Measurements from ENCODE around the gene ATG9A. TPM values are rescaled to one million over a fixed set of nuclear protein-coding genes. Genes with fewer than 3 reads are reported as not detected.

The ATG9A gene
- total RNA-seq, 1 experiment from 2014 or later, result 46.4 TPM

DNA sequence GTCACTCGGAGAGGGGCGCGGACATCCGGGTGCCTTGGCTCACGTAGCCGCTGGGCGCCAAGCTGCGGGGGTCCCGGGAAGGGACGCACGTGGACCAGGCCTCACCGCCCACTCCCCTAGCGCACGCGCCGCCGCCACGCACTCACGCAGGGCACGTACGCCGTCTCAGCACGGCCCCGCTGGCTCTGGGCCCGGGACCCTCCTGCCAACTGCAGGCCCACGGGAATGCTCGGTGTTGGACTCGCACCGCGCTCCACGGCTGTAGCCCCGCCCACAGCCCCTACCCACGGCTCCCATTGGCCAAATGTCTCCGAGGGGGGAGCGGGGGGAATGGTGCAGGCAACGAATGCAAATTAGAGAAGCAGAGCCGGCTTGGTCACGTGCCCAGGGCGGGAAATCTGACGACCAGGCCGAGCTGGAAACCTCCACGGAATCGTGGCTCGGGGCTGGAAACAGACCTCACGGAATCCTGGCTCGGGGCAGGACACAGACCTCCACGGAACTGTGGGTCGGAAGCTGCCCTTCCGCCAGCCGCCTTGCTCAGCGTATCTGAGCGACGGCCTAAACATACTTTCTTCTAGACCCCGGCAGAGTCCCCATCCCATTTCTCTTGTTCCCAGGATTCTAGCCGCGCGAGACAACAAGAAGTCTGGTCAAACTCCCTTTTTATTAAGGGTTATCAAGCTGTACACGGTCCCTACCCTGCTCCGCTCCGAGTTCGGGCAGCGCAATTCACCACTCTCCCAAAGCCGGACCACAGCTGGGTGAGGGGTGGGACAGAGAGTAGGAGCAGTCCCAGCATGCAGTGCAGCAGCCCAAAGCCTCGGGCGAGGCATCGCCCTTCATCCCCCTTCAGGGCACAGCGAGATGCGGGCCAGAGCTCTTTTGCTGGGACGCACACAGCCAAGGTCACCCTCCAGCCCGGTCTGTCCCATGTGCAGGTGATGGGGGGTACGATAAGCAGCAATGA is 10.4 kb downstream of the ATG9A start, which contains the start of gene ABCB6:
Gene ABCB6 (minus strand): TSS at position 227 of the 970 bp plus-strand sequence. CDS start 285 bp downstream, outside the sequence.
- Histone ChIP-seq H2BK12ac (ENCODE audit: insufficient read length, low read depth, low read length) (no peak within 1 kb of the TSS), H4K91ac (ENCODE audit: insufficient read length, low read depth, low read length) (no peak within 1 kb of the TSS), H2BK120ac (ENCODE audit: low read depth, low read length, poor library complexity, severe bottlenecking) (peak within 1 kb of the TSS; percentile 6), H3K23ac (ENCODE audit: insufficient read length, low read depth, low read length) (no peak within 1 kb of the TSS), H3K23me2 (ENCODE audit: insufficient read length, low read depth, low read length, poor library complexity, severe bottlenecking) (peaks cover 7% of the 10 kb centered on the region), H3K56ac (ENCODE audit: insufficient read length, low read depth, low read length) (no peak within 1 kb of the TSS), H3K27me3 (ENCODE audit: insufficient read depth, low read length) (no peaks in the 10 kb centered on the region), H4K20me1 (ENCODE audit: control insufficient read depth, insufficient read depth, insufficient read length) (no peaks in the 10 kb centered on the region), H3K27ac (ENCODE audit: insufficient read length, low read depth, low read length) (no peak within 1 kb of the TSS), H4K5ac (ENCODE audit: insufficient read length, low read depth, low read length) (no peak within 1 kb of the TSS), H3K4me1 (ENCODE audit: insufficient read depth, low read length) (no peaks in the 10 kb centered on the region), H3T11ph (ENCODE audit: low read length) (no peak within 1 kb of the TSS), H2BK15ac (ENCODE audit: low read depth, low read length) (no peak within 1 kb of the TSS), H2AFZ (ENCODE audit: low read length) (no peak within 1 kb of the TSS), H3K18ac (ENCODE audit: insufficient read length, low read depth, low read length) (peak within 1 kb of the TSS; percentile 95), H4K8ac (replicated peaks; ENCODE audit: insufficient read length, low read depth, low read length) (no peak within 1 kb of the TSS), H2AK5ac (ENCODE audit: insufficient read length, low read length) (no peak within 1 kb of the TSS), H2BK20ac (ENCODE audit: low read depth, low read length, poor library complexity, severe bottlenecking) (no peak within 1 kb of the TSS), H3K9ac (ENCODE audit: extremely low read depth, insufficient read length, low read length) (peak within 1 kb of the TSS; percentile 72), H2BK5ac (ENCODE audit: insufficient read length, low read length) (no peak within 1 kb of the TSS), H3K14ac (ENCODE audit: insufficient read depth, low read length) (peak within 1 kb of the TSS; percentile 87), H3K4ac (ENCODE audit: low read depth, low read length) (no peak within 1 kb of the TSS), H3K9me3 (ENCODE audit: control insufficient read depth, low read depth, low read length) (no peaks in the 10 kb centered on the region), H3K79me2 (ENCODE audit: insufficient read depth, low read length) (no peaks in the 10 kb centered on the region), H3K79me1 (ENCODE audit: insufficient read depth, low read depth, low read length, poor library complexity, severe bottlenecking) (no peaks in the 10 kb centered on the region), H3K4me2 (ENCODE audit: insufficient read depth, insufficient read length, low read length) (peak within 1 kb of the TSS; percentile 75)
- H3K9me3 Mint-ChIP-seq, result no peaks in the 10 kb centered on the region
- WGBS (ENCODE audit: extremely low coverage, insufficient read length, low lambda C conversion rate), result no CpG with 5 or more reads among the region's 71 CpGs
- H3K4me1 Mint-ChIP-seq, result peaks cover 19 to 23% of the 10 kb centered on the region in 2 experiments
- H3K27me3 Mint-ChIP-seq (ENCODE audit: low read depth), result peaks cover 3% of the 10 kb centered on the region; the same call in 1 of the 2 replicates
- peaks cover 29 to 59% (median 57%) of the 10 kb centered on the region in 3 experiments for H3K36me3 Mint-ChIP-seq (ENCODE audit: insufficient read depth in 1 of 3, low read depth in 3 of 3)
- peak; percentile 94 for DNase-seq
- H3K4me3 Mint-ChIP-seq, result peak within 1 kb of the TSS; percentile 85 to 91
- TF ChIP-seq, protein P1, sequence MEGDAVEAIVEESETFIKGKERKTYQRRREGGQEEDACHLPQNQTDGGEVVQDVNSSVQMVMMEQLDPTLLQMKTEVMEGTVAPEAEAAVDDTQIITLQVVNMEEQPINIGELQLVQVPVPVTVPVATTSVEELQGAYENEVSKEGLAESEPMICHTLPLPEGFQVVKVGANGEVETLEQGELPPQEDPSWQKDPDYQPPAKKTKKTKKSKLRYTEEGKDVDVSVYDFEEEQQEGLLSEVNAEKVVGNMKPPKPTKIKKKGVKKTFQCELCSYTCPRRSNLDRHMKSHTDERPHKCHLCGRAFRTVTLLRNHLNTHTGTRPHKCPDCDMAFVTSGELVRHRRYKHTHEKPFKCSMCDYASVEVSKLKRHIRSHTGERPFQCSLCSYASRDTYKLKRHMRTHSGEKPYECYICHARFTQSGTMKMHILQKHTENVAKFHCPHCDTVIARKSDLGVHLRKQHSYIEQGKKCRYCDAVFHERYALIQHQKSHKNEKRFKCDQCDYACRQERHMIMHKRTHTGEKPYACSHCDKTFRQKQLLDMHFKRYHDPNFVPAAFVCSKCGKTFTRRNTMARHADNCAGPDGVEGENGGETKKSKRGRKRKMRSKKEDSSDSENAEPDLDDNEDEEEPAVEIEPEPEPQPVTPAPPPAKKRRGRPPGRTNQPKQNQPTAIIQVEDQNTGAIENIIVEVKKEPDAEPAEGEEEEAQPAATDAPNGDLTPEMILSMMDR (conservative IDR thresholded peaks at IDR 0.05), result no peak
- H3K27ac Mint-ChIP-seq, result peak within 1 kb of the TSS; percentile 66 to 97 (median 79); a peak in 5 of 7 replicates

Measured in H9 (cell line).